BJ (cell line): ENCODE measurements around the gene FUT9. TPM values are rescaled to one million over a fixed set of nuclear protein-coding genes. Genes with fewer than 3 reads are reported as not detected.

Experiments used
- CTCF ChIA-PET: fragments of 350-600 bp; formaldehyde crosslinking; extraction: SDS; loops from one replicate; lab custom pipeline; 2021; ENCODE audit warnings: antibody characterized with exemption, inconsistent platforms; lab: Yijun Ruan, JAX
- POLR2A ChIA-PET: fragments of 300-600 bp; sonication (Branson Sonifier 250); formaldehyde crosslinking; extraction: SDS; loops from one replicate; lab custom pipeline; 2021; ENCODE audit warnings: antibody characterized with exemption; lab: Charles Lee
- DNase-seq: peaks from one replicate; pipeline ENCODE4 v3.0.0-alpha.2; 2011; ENCODE audit warnings: low read depth
- H3K27me3 ChIP-seq: 2 replicates; pipeline ENCODE4 v1.6.0; 2011; ENCODE audit warnings: low read length; ENCODE audit not compliant: control insufficient read depth, insufficient read depth
- H3K36me3 ChIP-seq: 2 replicates; pipeline ENCODE4 v1.5.1; 2011; ENCODE audit warnings: low read length; ENCODE audit not compliant: control insufficient read depth, insufficient read depth
- H3K4me3 ChIP-seq: 2 replicates; pipeline ENCODE4 v1.5.1; 2011; ENCODE audit warnings: low read depth, mild to moderate bottlenecking, control low read depth, low read length
- CTCF ChIP-seq: IDR thresholded peaks from 2 replicates; pipeline ENCODE4 v1.5.1; 2011; ENCODE audit warnings: low read depth, mild to moderate bottlenecking, control low read depth, inconsistent platforms, low read length, moderate library complexity; ENCODE audit not compliant: insufficient read depth
- polyA plus RNA-seq: library from polyadenylated mRNA; depleted of rRNA; stranded (reverse); fragments of >200 nt; gene quantifications from 2 replicates; pipeline ENCODE4 v1.2.3, GENCODE V29; 2011

FUT9 gene
- polyA plus RNA-seq, 1 experiment = not detected

GRCh38 chr6:96138406-96138805, 122.6 kb downstream of the FUT9 start:
- Histone ChIP-seq H3K36me3 (no peaks in the 10 kb centered on the region), H3K4me3 (no peak overlapping the region), H3K27me3 (no peaks in the 10 kb centered on the region)
- CTCF ChIA-PET = no interaction called here
- POLR2A ChIA-PET = no interaction called here
- no peak for DNase-seq
- no peak for TF ChIP-seq CTCF

- POLR2A ChIA-PET = no interaction called here
- no peak overlapping the region for H3K4me3 ChIP-seq
- no peak for TF ChIP-seq CTCF
- H3K27me3 ChIP-seq = no peaks in the 10 kb centered on the region
- DNase-seq = no peak
- H3K36me3 ChIP-seq = no peaks in the 10 kb centered on the region
- CTCF ChIA-PET = no interaction called here
These were observed 126.4 kb downstream of the FUT9 start for GRCh38 chr6:96142142-96142541.

GRCh38 chr6:96150431-96150830, 134.7 kb downstream of the FUT9 start:
- no peak overlapping the region for H3K4me3 ChIP-seq
- POLR2A ChIA-PET = no interaction called here
- CTCF ChIA-PET = no interaction called here

GRCh38 chr6:96151707-96152106, 135.9 kb downstream of the FUT9 start:
- Histone ChIP-seq H3K4me3 (no peak overlapping the region), H3K36me3 (no peaks in the 10 kb centered on the region), H3K27me3 (no peaks in the 10 kb centered on the region)
- ChIA-PET POLR2A (no interaction called here), CTCF (no interaction called here)
- no peak for TF ChIP-seq CTCF
- DNase-seq = no peak

More at GRCh38 chr6:96150431-96150830, 134.7 kb downstream of the FUT9 start:
- TF ChIP-seq CTCF = no peak
- Histone ChIP-seq H3K36me3 (no peaks in the 10 kb centered on the region), H3K27me3 (no peaks in the 10 kb centered on the region)
- DNase-seq = no peak

- TF ChIP-seq CTCF = no peak
- CTCF ChIA-PET = no interaction called here
- Histone ChIP-seq H3K36me3 (no peaks in the 10 kb centered on the region), H3K4me3 (no peak overlapping the region), H3K27me3 (no peaks in the 10 kb centered on the region)
- POLR2A ChIA-PET = no interaction called here
- no peak for DNase-seq
These were observed 136.4 kb downstream of the FUT9 start for GRCh38 chr6:96152114-96152708.
